ENCODE data around the gene FBXO21.
"Not testable (repeated sequence)": the region's sequence is repeated elsewhere in the genome, so short reads cannot be mapped to it uniquely, and the experiment has no call there.

Gene FBXO21

DNA sequence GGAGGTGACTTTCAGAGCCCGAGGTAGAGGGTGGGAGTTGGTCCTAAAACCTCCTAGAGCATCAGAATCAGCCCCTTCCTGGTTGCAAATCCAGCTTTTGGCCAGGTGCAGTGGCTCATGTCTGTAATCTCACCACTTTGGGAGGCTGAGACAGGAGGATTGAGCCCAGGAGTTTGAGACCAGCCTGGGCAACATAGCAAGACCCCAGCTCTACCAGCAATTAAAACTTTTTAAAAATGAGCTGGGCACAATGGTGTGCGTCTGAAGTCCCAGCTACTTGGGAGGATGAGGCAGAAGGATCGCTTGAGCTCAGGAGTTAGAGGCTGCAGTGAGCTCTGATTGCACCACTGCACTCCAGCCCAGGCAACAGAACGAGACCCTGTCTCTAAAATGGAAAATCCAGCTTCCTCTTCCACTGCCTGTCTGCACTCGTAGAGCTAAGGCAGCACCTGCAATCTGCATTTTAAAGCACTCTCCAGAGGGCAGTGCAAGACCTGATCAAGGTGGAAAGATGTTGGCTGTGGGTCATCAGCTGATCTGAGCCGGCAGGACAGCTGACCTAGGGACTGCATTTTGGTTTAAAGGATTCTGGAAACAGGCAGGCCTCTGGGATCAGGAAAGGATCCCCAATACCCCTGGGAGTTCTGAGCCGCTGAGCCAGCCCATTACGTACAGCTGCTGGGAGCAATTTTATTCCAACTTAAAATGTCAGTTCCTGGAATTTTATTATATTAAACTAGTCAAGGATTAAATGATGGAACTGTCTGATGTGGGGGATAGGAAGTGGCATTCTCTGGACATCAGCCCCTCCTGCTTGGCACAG lies 89.2 kb downstream of the FBXO21 start:
- no peak for DNase-seq

DNA sequence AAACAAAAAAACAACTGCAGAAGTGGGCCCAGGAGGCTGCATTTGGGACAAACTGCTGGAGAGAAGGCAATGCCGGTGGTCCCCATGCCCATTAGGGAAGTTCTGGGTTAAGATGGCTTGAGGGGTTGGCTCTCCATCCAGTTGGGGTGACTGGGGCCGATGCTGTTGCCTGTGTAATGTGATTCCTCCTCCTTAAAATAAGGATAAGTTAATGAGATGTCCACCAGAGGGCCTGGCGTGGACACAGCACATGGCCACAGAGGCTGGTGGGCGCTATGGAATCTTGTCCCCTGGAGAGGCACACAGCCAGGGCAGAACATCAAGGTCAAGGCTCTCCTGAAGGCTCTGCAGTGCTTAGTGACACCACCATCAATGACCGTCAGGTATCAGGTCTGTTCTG lies 90.0 kb downstream of the FBXO21 start:
- no peak for DNase-seq

DNA sequence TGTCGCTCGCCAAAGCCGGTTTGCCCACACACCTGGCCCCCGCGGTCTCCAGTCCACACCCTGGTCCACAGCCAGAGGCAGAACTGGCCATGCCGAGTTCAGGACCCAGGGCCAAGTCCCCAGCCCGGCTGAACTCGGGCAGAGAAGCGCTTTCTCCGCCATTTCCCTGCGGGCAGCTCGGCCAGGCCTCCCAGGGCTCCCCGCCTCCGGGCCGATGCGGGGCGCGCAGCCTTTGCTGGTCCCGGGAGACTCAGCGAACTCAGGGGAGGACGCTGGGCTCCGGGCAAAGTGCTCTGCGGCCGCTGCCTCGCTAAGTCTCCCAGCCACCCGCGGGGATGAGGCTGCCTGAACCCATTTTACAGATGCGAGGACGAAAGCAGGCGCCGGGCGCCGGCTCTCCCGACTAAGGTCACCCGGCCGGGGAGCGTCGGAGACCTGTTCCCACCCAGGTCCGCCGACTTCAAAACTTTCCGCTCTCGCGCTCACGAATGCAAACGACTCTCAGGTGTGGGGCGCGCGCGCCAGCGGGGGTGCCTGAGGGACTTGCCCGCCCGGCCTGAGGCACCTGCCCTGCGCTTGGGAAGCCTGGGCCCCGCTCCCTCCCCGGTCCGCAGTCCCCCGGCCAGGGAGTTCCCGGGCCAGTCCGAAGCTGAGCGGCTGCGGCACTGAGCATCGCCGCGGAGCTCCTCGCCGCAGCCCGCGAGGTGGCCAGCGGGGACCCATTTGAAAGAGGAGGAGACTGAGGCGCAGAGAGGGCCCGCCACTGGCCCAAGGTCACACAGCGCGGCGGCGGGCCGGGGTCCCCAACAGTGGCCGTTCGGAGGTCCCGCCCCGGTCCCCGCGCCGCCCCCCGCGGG lies 91.7 kb downstream of the FBXO21 start:
- no peak for DNase-seq

GRCh38 chr12:117098024-117098360 lies 92.3 kb downstream of the FBXO21 start:
- no peak for DNase-seq

- DNase-seq: no peak
Observed at GRCh38 chr12:117097159-117097558, 93.1 kb downstream of the FBXO21 start.

- no peak for DNase-seq
Observed at GRCh38 chr12:117096501-117097042, 93.7 kb downstream of the FBXO21 start.

- DNase-seq: not testable (repeated sequence)
Observed at GRCh38 chr12:117095191-117095590, 95.1 kb downstream of the FBXO21 start.

GRCh38 chr12:117093918-117094630 lies 96.2 kb downstream of the FBXO21 start:
- no peak for DNase-seq

- DNase-seq: no peak
Observed at GRCh38 chr12:117093431-117093830, 96.8 kb downstream of the FBXO21 start.

GRCh38 chr12:117092886-117093285 lies 97.4 kb downstream of the FBXO21 start:
- DNase-seq: no peak

DNA sequence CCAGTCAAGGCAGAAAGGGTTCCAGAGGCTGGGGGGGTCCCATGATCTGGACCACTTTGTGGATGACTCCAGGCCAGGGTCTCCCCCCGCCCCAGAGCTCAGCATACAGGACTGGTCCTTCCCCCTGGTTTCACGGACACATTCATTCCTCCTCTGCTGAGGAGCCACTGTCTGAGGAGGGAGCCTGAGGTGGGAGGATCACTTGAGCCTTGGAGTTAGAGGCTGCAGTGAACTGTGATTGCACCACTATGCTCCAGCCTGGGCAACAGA lies 97.8 kb downstream of the FBXO21 start:
- no peak for DNase-seq

All from NCI-H2081 treated with DMSO at 0.1 percent for 48 hours (cell line).